ENCODE data around the gene RGS6. TPM values are rescaled to one million over a fixed set of nuclear protein-coding genes. Genes with fewer than 3 reads are reported as not detected.
A peak's percentile ranks its signal among the peaks of the same experiment; 100 is the strongest.

The RGS6 gene
- total and polyA plus RNA-seq, 2 experiments from 2014 or later = not detected

- Histone ChIP-seq H3K79me2 (ENCODE audit: insufficient read depth) (no peaks in the 10 kb centered on the region), H2AFZ (no peak overlapping the region), H3F3A (ENCODE audit: insufficient read depth) (no peaks in the 10 kb centered on the region), H3K4me2 (ENCODE audit: unreplicated experiment) (no peak overlapping the region), H3K27me3 (replicated peaks; ENCODE audit: insufficient read depth) (peaks cover 5% of the 10 kb centered on the region; the same call in 1 of the 2 replicates), H3K36me3 (ENCODE audit: low read depth) (no peaks in the 10 kb centered on the region), H3K27ac (no peak overlapping the region), H3K9me3 (ENCODE audit: low read depth) (no peaks in the 10 kb centered on the region), H3K4me1 (ENCODE audit: insufficient read depth) (0 out of 2 replicates have a peak, but pooled peaks cover 6% of the 10 kb centered on the region), H3K4me3 (no peak overlapping the region), H3K9me2 (ENCODE audit: insufficient read depth) (no peaks in the 10 kb centered on the region), H3K9ac (no peak overlapping the region), H4K20me1 (ENCODE audit: insufficient read depth) (no peaks in the 10 kb centered on the region)
- WGBS, 2 experiments (ENCODE audit: low coverage in 1 of 2, low lambda C conversion rate in 2 of 2, missing lambda C conversion rate in 2 of 2) = 8 to 9% methylated on average over 1 of the region's 1 CpG
- in situ Hi-C loops (cut with MboI) = no loop called here
- TF ChIP-seq EZH2 (IDR thresholded peaks at IDR 0.05; ENCODE audit: insufficient read depth, poor library complexity, severe bottlenecking) (no peak), EZH2phosphoT487 (IDR thresholded peaks at IDR 0.05; ENCODE audit: insufficient read depth, low read depth) (no peak)
- DNase-seq = peak; percentile 30
These were observed 41.7 kb upstream of the RGS6 start for GRCh38 chr14:71890541-71890940.

- no peaks in the 10 kb centered on the region for H3K36me3 ChIP-seq (ENCODE audit: low read depth)
- TF ChIP-seq EZH2 (IDR thresholded peaks at IDR 0.05; ENCODE audit: insufficient read depth, poor library complexity, severe bottlenecking) (no peak), EZH2phosphoT487 (IDR thresholded peaks at IDR 0.05; ENCODE audit: insufficient read depth, low read depth) (no peak)
- H3K4me1 ChIP-seq (ENCODE audit: insufficient read depth) = 0 out of 2 replicates have a peak, but pooled peaks cover 6% of the 10 kb centered on the region
- DNase-seq = no peak
- no peak overlapping the region for H3K9ac ChIP-seq
- H3K27ac ChIP-seq = no peak overlapping the region
- H3K4me3 ChIP-seq = no peak overlapping the region
- no peaks in the 10 kb centered on the region for H3K9me2 ChIP-seq (ENCODE audit: insufficient read depth)
- peaks cover 2% of the 10 kb centered on the region; the same call in 1 of the 2 replicates for H3K27me3 ChIP-seq (replicated peaks; ENCODE audit: insufficient read depth)
- WGBS, 2 experiments (ENCODE audit: low coverage in 1 of 2, low lambda C conversion rate in 2 of 2, missing lambda C conversion rate in 2 of 2) = 53 to 58% methylated on average over 6 of the region's 6 CpGs
- no peaks in the 10 kb centered on the region for H3F3A ChIP-seq (ENCODE audit: insufficient read depth)
- no peaks in the 10 kb centered on the region for H4K20me1 ChIP-seq (ENCODE audit: insufficient read depth)
- in situ Hi-C loops (cut with MboI) = no loop called here
- H3K9me3 ChIP-seq (ENCODE audit: low read depth) = no peaks in the 10 kb centered on the region
- H2AFZ ChIP-seq = no peak overlapping the region
- H3K4me2 ChIP-seq (ENCODE audit: unreplicated experiment) = no peak overlapping the region
- no peaks in the 10 kb centered on the region for H3K79me2 ChIP-seq (ENCODE audit: insufficient read depth)
These were observed 41.0 kb upstream of the RGS6 start for GRCh38 chr14:71891185-71891584.

GRCh38 chr14:71891970-71892369, 40.3 kb upstream of the RGS6 start:
- H3K36me3 ChIP-seq (ENCODE audit: low read depth) = no peaks in the 10 kb centered on the region
- H2AFZ ChIP-seq = no peak overlapping the region
- no peaks in the 10 kb centered on the region for H3K9me3 ChIP-seq (ENCODE audit: low read depth)
- H3K27me3 ChIP-seq (replicated peaks; ENCODE audit: insufficient read depth) = no peaks in the 10 kb centered on the region; the same call in 1 of the 2 replicates
- no peak overlapping the region for H3K4me3 ChIP-seq
- no peaks in the 10 kb centered on the region for H4K20me1 ChIP-seq (ENCODE audit: insufficient read depth)
- no peak overlapping the region for H3K4me2 ChIP-seq (ENCODE audit: unreplicated experiment)
- WGBS, 2 experiments (ENCODE audit: low coverage in 1 of 2, low lambda C conversion rate in 2 of 2, missing lambda C conversion rate in 2 of 2) = 22 to 35% methylated on average over 1 of the region's 1 CpG
- in situ Hi-C loops (cut with MboI) = no loop called here
- 0 out of 2 replicates have a peak, but pooled peaks cover 6% of the 10 kb centered on the region for H3K4me1 ChIP-seq (ENCODE audit: insufficient read depth)
- no peak overlapping the region for H3K9ac ChIP-seq
- no peak for TF ChIP-seq EZH2phosphoT487 (IDR thresholded peaks at IDR 0.05; ENCODE audit: insufficient read depth, low read depth)
- TF ChIP-seq EZH2 (IDR thresholded peaks at IDR 0.05; ENCODE audit: insufficient read depth, poor library complexity, severe bottlenecking) = no peak
- no peaks in the 10 kb centered on the region for H3F3A ChIP-seq (ENCODE audit: insufficient read depth)
- no peaks in the 10 kb centered on the region for H3K9me2 ChIP-seq (ENCODE audit: insufficient read depth)
- peak; percentile 2 for DNase-seq
- H3K79me2 ChIP-seq (ENCODE audit: insufficient read depth) = no peaks in the 10 kb centered on the region
- no peak overlapping the region for H3K27ac ChIP-seq

GRCh38 chr14:71905031-71905430, 27.2 kb upstream of the RGS6 start:
- in situ Hi-C loops (cut with MboI) = no loop called here
- Histone ChIP-seq H3K36me3 (ENCODE audit: low read depth) (no peaks in the 10 kb centered on the region), H3K9ac (no peak overlapping the region), H3K27ac (no peak overlapping the region), H3K4me1 (ENCODE audit: insufficient read depth) (no peaks in the 10 kb centered on the region), H3K9me3 (ENCODE audit: low read depth) (no peaks in the 10 kb centered on the region), H3K79me2 (ENCODE audit: insufficient read depth) (no peaks in the 10 kb centered on the region), H3K9me2 (ENCODE audit: insufficient read depth) (no peaks in the 10 kb centered on the region), H3K4me3 (no peak overlapping the region), H3K27me3 (replicated peaks; ENCODE audit: insufficient read depth) (peaks cover 6% of the 10 kb centered on the region; the same call in 1 of the 2 replicates), H3K4me2 (ENCODE audit: unreplicated experiment) (no peak overlapping the region), H4K20me1 (ENCODE audit: insufficient read depth) (no peaks in the 10 kb centered on the region), H2AFZ (no peak overlapping the region), H3F3A (ENCODE audit: insufficient read depth) (no peaks in the 10 kb centered on the region)
- TF ChIP-seq EZH2phosphoT487 (IDR thresholded peaks at IDR 0.05; ENCODE audit: insufficient read depth, low read depth) = no peak
- no peak for TF ChIP-seq EZH2 (IDR thresholded peaks at IDR 0.05; ENCODE audit: insufficient read depth, poor library complexity, severe bottlenecking)
- DNase-seq = peak; percentile 17
- 8% methylated on average over 4 of the region's 4 CpGs for WGBS, 2 experiments (ENCODE audit: low coverage in 1 of 2, low lambda C conversion rate in 2 of 2, missing lambda C conversion rate in 2 of 2)

- Histone ChIP-seq H4K20me1 (ENCODE audit: insufficient read depth) (no peaks in the 10 kb centered on the region), H3K4me2 (ENCODE audit: unreplicated experiment) (no peak overlapping the region), H3K27ac (no peak overlapping the region), H3K4me3 (no peak overlapping the region), H3K9me2 (ENCODE audit: insufficient read depth) (no peaks in the 10 kb centered on the region), H3K27me3 (replicated peaks; ENCODE audit: insufficient read depth) (peaks cover 10% of the 10 kb centered on the region; the same call in 1 of the 2 replicates), H3K4me1 (ENCODE audit: insufficient read depth) (no peaks in the 10 kb centered on the region), H3K9me3 (ENCODE audit: low read depth) (no peaks in the 10 kb centered on the region), H3K79me2 (ENCODE audit: insufficient read depth) (no peaks in the 10 kb centered on the region), H3K9ac (no peak overlapping the region), H3K36me3 (ENCODE audit: low read depth) (no peaks in the 10 kb centered on the region), H3F3A (ENCODE audit: insufficient read depth) (no peaks in the 10 kb centered on the region), H2AFZ (no peak overlapping the region)
- no peak for TF ChIP-seq EZH2phosphoT487 (IDR thresholded peaks at IDR 0.05; ENCODE audit: insufficient read depth, low read depth)
- no peak for TF ChIP-seq EZH2 (IDR thresholded peaks at IDR 0.05; ENCODE audit: insufficient read depth, poor library complexity, severe bottlenecking)
- 11 to 19% methylated on average over 6 to 7 of the region's 7 CpGs for WGBS, 2 experiments (ENCODE audit: low coverage in 1 of 2, low lambda C conversion rate in 2 of 2, missing lambda C conversion rate in 2 of 2)
- in situ Hi-C loops (cut with MboI) = no loop called here
- DNase-seq = no peak
These were observed 26.4 kb upstream of the RGS6 start for GRCh38 chr14:71905860-71906259.
